DND-41 (cell line): Measurements from ENCODE around the gene KIF13A.

Experiments used
- ATAC-seq: fragments of 200-7000 bp; cut with Tn5 transposase; 3 replicates; pipeline ENCODE4 v1.9.1; 2021; ENCODE audit warnings: low read depth; ENCODE audit not compliant: insufficient read depth
- DNase-seq: peaks from one replicate; pipeline ENCODE4 v3.0.0-alpha.2; 2020
- H2AFZ ChIP-seq: 2 replicates; pipeline ENCODE4 v1.6.0; 2012; ENCODE audit warnings: low read depth, low read length
- H3K27ac ChIP-seq: 2 replicates; pipeline ENCODE4 v1.5.1; 2012; ENCODE audit warnings: low read length, inconsistent platforms
- H3K27me3 ChIP-seq: fragments of 200-600 bp; sonication (generic); 2 replicates; pipeline ENCODE4 v1.6.0; 2012; ENCODE audit warnings: low read length, mild to moderate bottlenecking, inconsistent platforms; ENCODE audit not compliant: insufficient read depth, poor library complexity
- H3K36me3 ChIP-seq: 2 replicates; pipeline ENCODE4 v1.5.1; 2012; ENCODE audit warnings: low read length, inconsistent platforms; ENCODE audit not compliant: insufficient read depth
- H3K4me1 ChIP-seq: 2 replicates; pipeline ENCODE4 v1.5.1; 2012; ENCODE audit warnings: mild to moderate bottlenecking, low read length; ENCODE audit not compliant: insufficient read depth
- H3K4me2 ChIP-seq: 2 replicates; pipeline ENCODE4 v1.6.0; 2012; ENCODE audit warnings: mild to moderate bottlenecking, moderate library complexity, low read length, inconsistent platforms; ENCODE audit not compliant: insufficient read depth
- H3K4me3 ChIP-seq, 2 experiments: fragments of 200-600 bp in 1 of 2; shearing (Covaris generic) in 1 of 2; 2 replicates each; pipeline ENCODE4 v1.5.1; 2012 to 2016; ENCODE audit warnings: inconsistent platforms in 2 of 2, low read length in 2 of 2, mild to moderate bottlenecking in 2 of 2, low read depth in 1 of 2, moderate library complexity in 1 of 2
- H3K79me2 ChIP-seq: 2 replicates; pipeline ENCODE4 v1.6.0; 2012; ENCODE audit warnings: low read length, inconsistent platforms; ENCODE audit not compliant: insufficient read depth
- H3K9ac ChIP-seq: 2 replicates; pipeline ENCODE4 v1.6.0; 2012; ENCODE audit warnings: low read depth, mild to moderate bottlenecking, inconsistent platforms, low read length, moderate library complexity
- H3K9me3 ChIP-seq: 2 replicates; pipeline ENCODE4 v1.5.1; 2012; ENCODE audit warnings: low read length, moderate library complexity, mild to moderate bottlenecking, inconsistent platforms; ENCODE audit not compliant: insufficient read depth, severe bottlenecking
- H4K20me1 ChIP-seq: 2 replicates; pipeline ENCODE4 v1.6.0; 2012; ENCODE audit warnings: low read length; ENCODE audit not compliant: insufficient read depth
- CTCF ChIP-seq: IDR thresholded peaks from 2 replicates; pipeline ENCODE4 v1.5.1; 2012; ENCODE audit warnings: borderline replicate concordance, low read length, moderate library complexity, mild to moderate bottlenecking; ENCODE audit not compliant: poor library complexity, severe bottlenecking; ENCODE audit errors: extremely low read depth
- EZH2 ChIP-seq: IDR thresholded peaks from 3 replicates; pipeline ENCODE4 v1.6.1; 2012; ENCODE audit warnings: borderline replicate concordance, low read depth, mild to moderate bottlenecking, moderate library complexity, low read length, inconsistent platforms; ENCODE audit not compliant: severe bottlenecking

KIF13A gene

GRCh38 chr6:17816921-17817611 is 170.4 kb downstream of the KIF13A start:
- Histone ChIP-seq H3K4me1 (no peaks in the 10 kb centered on the region), H3K4me2 (no peak overlapping the region), H3K9me3 (no peaks in the 10 kb centered on the region), H2AFZ (no peak overlapping the region), H3K36me3 (no peaks in the 10 kb centered on the region), H3K27me3 (no peaks in the 10 kb centered on the region), H3K27ac (no peak overlapping the region), H3K9ac (no peak overlapping the region), H3K79me2 (no peaks in the 10 kb centered on the region), H4K20me1 (no peaks in the 10 kb centered on the region), H3K4me3 (no peak overlapping the region)
- ATAC-seq (no peak), DNase-seq (no peak)
- no peak for TF ChIP-seq CTCF
- no peak for TF ChIP-seq EZH2

GRCh38 chr6:17813542-17813941 is 173.9 kb downstream of the KIF13A start:
- DNase-seq = no peak
- no peak overlapping the region for H3K4me3 ChIP-seq
- no peak for ATAC-seq
- no peaks in the 10 kb centered on the region for H4K20me1 ChIP-seq
- no peaks in the 10 kb centered on the region for H3K36me3 ChIP-seq
- no peak overlapping the region for H2AFZ ChIP-seq
- no peak overlapping the region for H3K27ac ChIP-seq
- no peaks in the 10 kb centered on the region for H3K27me3 ChIP-seq
- no peak overlapping the region for H3K9ac ChIP-seq
- TF ChIP-seq EZH2 (no peak), CTCF (no peak)
- H3K79me2 ChIP-seq = no peaks in the 10 kb centered on the region
- H3K4me1 ChIP-seq = no peaks in the 10 kb centered on the region
- no peaks in the 10 kb centered on the region for H3K9me3 ChIP-seq
- no peak overlapping the region for H3K4me2 ChIP-seq

GRCh38 chr6:17812311-17812710 is 175.1 kb downstream of the KIF13A start:
- no peaks in the 10 kb centered on the region for H3K27me3 ChIP-seq
- H4K20me1 ChIP-seq = no peaks in the 10 kb centered on the region
- H3K79me2 ChIP-seq = no peaks in the 10 kb centered on the region
- H3K36me3 ChIP-seq = no peaks in the 10 kb centered on the region
- H3K9me3 ChIP-seq = no peaks in the 10 kb centered on the region
- H2AFZ ChIP-seq = no peak overlapping the region
- H3K27ac ChIP-seq = no peak overlapping the region
- no peak overlapping the region for H3K4me2 ChIP-seq
- TF ChIP-seq EZH2 (no peak), CTCF (no peak)
- ATAC-seq = no peak
- no peak for DNase-seq
- no peak overlapping the region for H3K4me3 ChIP-seq
- H3K4me1 ChIP-seq = no peaks in the 10 kb centered on the region
- H3K9ac ChIP-seq = no peak overlapping the region
